GM15510 (cell line): ENCODE data around the gene TET2.
A peak's percentile ranks its signal among the peaks of the same experiment; 100 is the strongest.

Source experiments
- POLR2A ChIP-seq: IDR thresholded peaks from 3 replicates; pipeline ENCODE4 v1.6.1; 2011; ENCODE audit warnings: borderline replicate concordance; ENCODE audit not compliant: insufficient read length; ENCODE audit errors: extremely low read depth

Gene TET2

GRCh38 chr4:105146276-105147015, at the start of gene TET2:
Gene TET2 (plus strand): TSS chr4:105146876. CDS start chr4:105233943, 87,067 bp downstream.
- peak; percentile 66 for TF ChIP-seq POLR2A

- TF ChIP-seq POLR2A = no peak
These were observed 44.7 kb upstream of the TET2 start for GRCh38 chr4:105102016-105102415.

GRCh38 chr4:105106426-105106825, 40.2 kb upstream of the TET2 start:
- TF ChIP-seq POLR2A = no peak

GRCh38 chr4:105107095-105107856, 39.4 kb upstream of the TET2 start:
- no peak for TF ChIP-seq POLR2A

GRCh38 chr4:105108971-105109370, 37.7 kb upstream of the TET2 start:
- TF ChIP-seq POLR2A = no peak

- no peak for TF ChIP-seq POLR2A
These were observed 34.4 kb upstream of the TET2 start for GRCh38 chr4:105112274-105112673.

GRCh38 chr4:105113800-105114199, 32.9 kb upstream of the TET2 start:
- no peak for TF ChIP-seq POLR2A

- no peak for TF ChIP-seq POLR2A
These were observed 29.9 kb upstream of the TET2 start for GRCh38 chr4:105116616-105117319.

GRCh38 chr4:105119356-105119755, 27.3 kb upstream of the TET2 start:
- no peak for TF ChIP-seq POLR2A

GRCh38 chr4:105120626-105121025, 26.1 kb upstream of the TET2 start:
- no peak for TF ChIP-seq POLR2A

GRCh38 chr4:105122350-105122749, 24.3 kb upstream of the TET2 start:
- TF ChIP-seq POLR2A = no peak

- TF ChIP-seq POLR2A = no peak
These were observed 20.1 kb upstream of the TET2 start for GRCh38 chr4:105126311-105127169.

GRCh38 chr4:105127170-105127445, 19.6 kb upstream of the TET2 start:
- no peak for TF ChIP-seq POLR2A

GRCh38 chr4:105128208-105128607, 18.5 kb upstream of the TET2 start:
- TF ChIP-seq POLR2A = no peak
